ENCODE data around the gene FBXL5.

Gene FBXL5

GRCh38 chr4:15577508-15577907, 77.6 kb downstream of the FBXL5 start:
- TF ChIP-seq CTCF (IDR thresholded peaks at IDR 0.05; ENCODE audit: low read depth, low read length, missing control alignments) = no peak
- no peak overlapping the region for H3K4me3 ChIP-seq (ENCODE audit: low read depth, low read length)
- in situ Hi-C loops (cut with HindIII; ENCODE audit: low sequenced_read_pairs) = no loop called here
- no peak for DNase-seq (ENCODE audit: low read depth)

- in situ Hi-C loops (cut with HindIII; ENCODE audit: low sequenced_read_pairs) = no loop called here
These were observed 79.2 kb downstream of the FBXL5 start for GRCh38 chr4:15575966-15576365.

GRCh38 chr4:15569746-15570145, 85.4 kb downstream of the FBXL5 start:
- no peak for TF ChIP-seq CTCF (IDR thresholded peaks at IDR 0.05; ENCODE audit: low read depth, low read length, missing control alignments)
- H3K4me3 ChIP-seq (ENCODE audit: low read depth, low read length) = no peak overlapping the region
- in situ Hi-C loops (cut with HindIII; ENCODE audit: low sequenced_read_pairs) = no loop called here
- no peak for DNase-seq (ENCODE audit: low read depth)

More at GRCh38 chr4:15575966-15576365, 79.2 kb downstream of the FBXL5 start:
- H3K4me3 ChIP-seq (ENCODE audit: low read depth, low read length) = no peak overlapping the region
- TF ChIP-seq CTCF (IDR thresholded peaks at IDR 0.05; ENCODE audit: low read depth, low read length, missing control alignments) = no peak
- DNase-seq (ENCODE audit: low read depth) = no peak

- in situ Hi-C loops (cut with HindIII; ENCODE audit: low sequenced_read_pairs) = no loop called here
- no peak overlapping the region for H3K4me3 ChIP-seq (ENCODE audit: low read depth, low read length)
- no peak for DNase-seq (ENCODE audit: low read depth)
- TF ChIP-seq CTCF (IDR thresholded peaks at IDR 0.05; ENCODE audit: low read depth, low read length, missing control alignments) = no peak
These were observed 86.3 kb downstream of the FBXL5 start for GRCh38 chr4:15568821-15569220.

GRCh38 chr4:15563871-15564270, 91.3 kb downstream of the FBXL5 start:
- in situ Hi-C loops (cut with HindIII; ENCODE audit: low sequenced_read_pairs) = no loop called here
- H3K4me3 ChIP-seq (ENCODE audit: low read depth, low read length) = no peak overlapping the region
- DNase-seq (ENCODE audit: low read depth) = no peak
- TF ChIP-seq CTCF (IDR thresholded peaks at IDR 0.05; ENCODE audit: low read depth, low read length, missing control alignments) = no peak

- DNase-seq (ENCODE audit: low read depth) = no peak
- H3K4me3 ChIP-seq (ENCODE audit: low read depth, low read length) = no peak overlapping the region
- in situ Hi-C loops (cut with HindIII; ENCODE audit: low sequenced_read_pairs) = no loop called here
- no peak for TF ChIP-seq CTCF (IDR thresholded peaks at IDR 0.05; ENCODE audit: low read depth, low read length, missing control alignments)
These were observed 92.5 kb downstream of the FBXL5 start for GRCh38 chr4:15562623-15563022.

- TF ChIP-seq CTCF (IDR thresholded peaks at IDR 0.05; ENCODE audit: low read depth, low read length, missing control alignments) = no peak
- no peak for DNase-seq (ENCODE audit: low read depth)
- no peak overlapping the region for H3K4me3 ChIP-seq (ENCODE audit: low read depth, low read length)
- in situ Hi-C loops (cut with HindIII; ENCODE audit: low sequenced_read_pairs) = no loop called here
These were observed 93.0 kb downstream of the FBXL5 start for GRCh38 chr4:15562114-15562513.
